GM18519 (cell line): ENCODE data around the gene PRSS57.
"Not testable (repeated sequence)": the region's sequence is repeated elsewhere in the genome, so short reads cannot be mapped to it uniquely, and the experiment has no call there.

Experiments
- ATAC-seq: cut with Tn5 transposase; IDR thresholded peaks from one replicate; pipeline ENCODE4 v1.9.1; 2021; ENCODE audit warnings: mild to moderate bottlenecking, moderate library complexity; ENCODE audit not compliant: unreplicated experiment, low FRiP score

The PRSS57 gene

DNA sequence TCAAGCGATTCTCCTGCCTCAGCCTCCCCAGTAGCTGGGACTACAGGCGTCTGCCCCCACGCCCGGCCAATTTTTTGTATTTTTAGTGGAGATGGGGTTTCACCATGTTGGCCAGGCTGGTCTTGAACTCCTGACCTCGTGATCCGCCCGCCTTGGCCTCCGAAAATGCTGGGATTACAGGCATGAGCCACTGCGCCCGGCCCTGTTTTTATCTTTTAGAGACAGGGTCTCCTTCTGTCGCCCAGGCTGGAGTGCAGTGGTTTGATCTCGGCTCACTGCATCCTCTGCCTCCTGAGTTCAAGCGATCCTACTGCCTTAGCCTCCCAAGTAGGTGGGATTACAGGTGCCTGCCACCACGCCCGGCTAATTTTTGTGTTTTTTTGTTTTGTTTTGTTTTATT lies 3.3 kb upstream of the PRSS57 start:
- ATAC-seq: not testable (repeated sequence)

DNA sequence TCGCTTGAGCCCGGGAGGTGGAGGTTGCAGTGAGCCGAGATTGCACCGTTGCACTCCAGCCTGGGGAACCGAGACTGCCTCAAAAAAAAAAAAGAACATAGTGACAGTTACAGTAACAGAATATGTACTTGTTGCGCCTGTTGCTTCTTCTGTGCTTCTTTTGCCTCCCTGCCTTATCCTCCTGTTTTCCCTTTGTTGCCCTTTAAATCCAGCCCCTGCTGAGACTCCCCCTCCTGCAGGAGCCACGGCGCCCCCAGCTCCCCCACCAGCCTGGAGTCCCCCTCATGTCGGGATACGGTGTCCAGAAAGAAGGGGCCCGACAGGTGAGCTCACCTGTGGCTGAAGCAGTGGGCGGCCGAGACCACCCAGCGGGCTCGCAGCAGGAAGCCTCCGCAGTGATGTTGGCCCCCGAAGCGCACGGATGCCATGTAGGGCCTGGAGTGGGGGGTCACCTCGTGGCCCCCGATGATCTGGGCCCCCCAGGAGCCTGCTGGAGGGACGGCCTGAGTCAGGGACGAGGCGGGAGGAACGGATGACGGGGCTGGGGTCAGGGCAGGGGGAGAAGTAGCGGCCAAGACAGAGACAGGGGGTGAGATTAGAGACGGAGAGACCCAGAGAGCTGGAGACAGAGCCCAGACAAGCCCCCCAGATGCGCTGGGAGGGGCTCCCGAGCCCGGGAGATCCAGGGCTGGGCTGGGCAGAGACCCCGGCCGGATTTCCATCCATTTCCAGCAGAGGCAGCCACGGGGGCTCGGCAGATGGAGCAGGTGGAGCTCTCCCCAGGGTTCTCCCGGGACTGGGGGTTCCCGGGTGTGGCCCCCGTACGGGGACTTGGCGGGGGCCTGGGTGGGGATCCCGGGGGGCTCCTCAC lies 536 bp downstream of the PRSS57 start:
- no peak for ATAC-seq

DNA sequence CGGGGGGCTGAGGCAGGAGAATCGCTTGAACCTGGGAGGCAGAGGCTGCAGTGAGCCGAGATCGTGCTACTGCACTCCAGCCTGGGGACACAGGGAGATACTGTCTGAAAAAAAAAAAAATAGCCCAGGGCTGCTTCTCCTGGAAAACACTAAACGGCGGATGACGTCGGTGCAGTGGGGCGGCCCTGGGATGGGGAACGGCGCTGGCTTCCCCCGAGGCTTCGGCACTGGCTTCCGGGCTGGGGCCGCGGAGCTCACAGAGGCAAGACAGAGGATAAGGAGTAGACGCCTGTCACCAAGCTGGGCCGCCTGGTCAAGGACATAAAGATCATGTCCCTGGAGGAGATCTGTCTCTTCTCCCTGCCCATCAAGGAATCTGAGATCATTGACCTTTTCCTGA lies 5.0 kb downstream of the PRSS57 start:
- no peak for ATAC-seq

DNA sequence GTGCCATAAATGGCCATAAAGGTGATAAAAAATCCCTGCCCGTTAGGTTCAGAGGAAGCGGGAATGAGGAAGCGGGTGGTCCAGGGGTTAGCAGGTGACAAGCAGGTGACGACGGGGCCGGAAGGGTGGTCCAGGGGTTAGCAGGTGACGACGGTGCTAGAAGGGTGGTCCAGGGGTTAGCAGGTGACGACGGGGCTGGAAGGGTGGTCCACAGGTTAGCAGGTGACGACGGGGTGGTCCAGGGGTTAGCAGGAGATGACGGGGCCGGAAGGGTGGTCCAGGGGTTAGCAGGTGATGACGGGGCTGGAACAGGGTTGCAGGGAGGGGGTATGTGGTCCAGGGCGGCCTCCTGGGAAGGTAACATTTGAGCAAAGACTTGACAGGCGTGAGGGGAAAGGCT lies 6.3 kb downstream of the PRSS57 start:
- no peak for ATAC-seq

DNA sequence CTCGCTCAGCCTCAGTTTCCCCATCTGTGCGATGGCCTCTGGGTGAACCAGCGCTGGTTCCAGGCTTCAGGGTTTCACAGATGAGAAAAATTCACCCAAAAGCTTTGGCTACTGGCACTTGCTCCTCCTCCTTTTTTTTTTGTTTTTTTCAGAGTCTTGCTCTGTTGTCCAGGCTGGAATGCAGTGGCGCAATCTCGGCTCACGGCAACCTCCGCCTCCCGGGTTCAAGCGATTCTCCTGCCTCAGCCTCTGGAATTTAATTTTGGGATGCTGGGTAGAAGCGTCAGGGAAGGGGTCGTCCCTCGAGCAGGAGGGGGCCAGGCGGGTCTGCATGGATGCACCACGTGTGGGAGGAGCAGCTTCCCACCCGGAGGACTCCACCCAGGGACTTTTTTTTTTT lies 7.0 kb downstream of the PRSS57 start:
- ATAC-seq: no peak

DNA sequence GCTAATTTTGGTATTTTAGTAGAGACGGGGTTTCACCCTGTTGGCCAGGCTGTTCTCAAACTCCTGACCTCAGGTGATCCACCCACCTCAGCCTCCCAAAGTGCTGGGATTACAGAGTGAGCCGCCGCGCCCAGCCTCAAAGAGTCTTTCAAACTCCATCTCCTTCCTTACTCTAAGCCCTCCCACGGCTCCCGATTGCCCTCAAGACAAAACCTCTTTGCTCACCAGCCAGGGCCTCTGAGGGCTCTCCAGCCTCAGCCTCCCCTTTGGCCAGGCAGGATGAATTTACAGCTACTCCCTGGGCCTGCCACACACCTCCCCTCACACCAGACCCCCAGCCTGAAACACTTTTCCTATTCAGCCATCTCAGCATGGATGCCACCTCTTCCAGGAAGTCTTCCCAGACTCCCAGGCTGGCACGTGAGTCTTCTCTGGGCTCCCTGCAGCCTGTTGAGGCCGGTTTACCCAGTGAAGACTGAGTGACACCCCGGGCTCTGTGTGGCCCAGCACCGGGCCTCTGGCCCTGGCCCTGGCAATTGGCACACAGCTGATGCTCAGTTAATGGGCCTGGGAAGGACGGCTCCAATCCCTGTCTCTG lies 7.6 kb downstream of the PRSS57 start:
- no peak for ATAC-seq

DNA sequence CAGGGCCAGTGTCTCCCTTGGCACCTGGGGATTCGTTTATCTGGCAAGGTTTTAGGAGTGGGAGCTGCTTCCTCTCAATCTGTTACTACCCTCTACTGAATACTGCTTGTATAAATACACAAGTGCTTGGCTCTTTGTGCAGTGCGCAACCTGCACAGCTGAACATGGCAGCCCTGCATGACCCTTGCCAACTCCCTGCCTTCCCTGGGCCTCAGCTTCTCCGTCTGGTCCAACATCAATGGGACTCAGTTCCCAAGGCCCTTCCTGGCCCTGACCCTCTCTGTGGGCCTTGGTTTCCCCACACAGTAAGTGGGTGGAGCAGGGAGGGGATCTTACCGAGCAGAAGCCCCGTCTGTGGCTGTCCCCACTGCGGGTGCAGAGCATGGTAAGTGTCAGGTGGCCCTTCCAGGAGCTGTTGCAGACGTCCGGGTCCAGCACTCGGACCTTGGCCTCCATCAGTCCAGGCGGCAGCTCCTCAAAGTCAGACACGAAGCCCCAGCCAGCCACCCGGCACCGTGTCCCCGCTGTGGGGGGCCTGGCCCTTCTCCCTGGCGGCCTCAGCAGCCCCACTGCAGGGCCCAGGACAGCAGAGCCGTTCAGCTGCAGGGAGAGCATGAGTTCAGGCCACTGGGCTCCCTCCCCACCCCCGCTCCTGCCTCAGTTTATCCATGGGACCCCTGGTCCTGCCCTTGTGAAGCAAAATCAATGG lies 8.5 kb downstream of the PRSS57 start:
- no peak for ATAC-seq

DNA sequence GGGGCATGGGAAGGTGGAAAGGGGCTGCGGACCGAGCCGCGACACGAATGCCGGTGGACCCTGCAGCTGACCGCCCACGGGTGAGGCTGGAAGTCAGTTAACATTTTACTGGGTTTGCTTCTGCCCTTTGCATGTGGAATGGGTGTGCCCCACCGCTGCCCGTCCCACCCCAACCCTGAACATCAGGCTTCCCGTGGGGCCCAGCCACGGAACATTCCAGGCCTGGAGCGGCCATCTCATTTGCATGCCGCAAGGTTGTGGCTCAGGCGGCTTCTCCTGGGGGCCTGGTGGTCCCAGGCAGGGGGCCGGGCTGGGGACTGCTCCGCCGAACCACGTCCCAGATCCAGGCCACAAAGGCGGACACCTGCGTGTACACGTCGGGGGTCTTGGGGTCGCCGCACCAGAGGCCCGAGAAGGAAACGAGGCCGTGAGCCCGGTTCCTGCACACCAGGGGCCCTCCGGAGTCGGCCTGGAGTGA lies 9.8 kb downstream of the PRSS57 start:
- ATAC-seq: no peak

DNA sequence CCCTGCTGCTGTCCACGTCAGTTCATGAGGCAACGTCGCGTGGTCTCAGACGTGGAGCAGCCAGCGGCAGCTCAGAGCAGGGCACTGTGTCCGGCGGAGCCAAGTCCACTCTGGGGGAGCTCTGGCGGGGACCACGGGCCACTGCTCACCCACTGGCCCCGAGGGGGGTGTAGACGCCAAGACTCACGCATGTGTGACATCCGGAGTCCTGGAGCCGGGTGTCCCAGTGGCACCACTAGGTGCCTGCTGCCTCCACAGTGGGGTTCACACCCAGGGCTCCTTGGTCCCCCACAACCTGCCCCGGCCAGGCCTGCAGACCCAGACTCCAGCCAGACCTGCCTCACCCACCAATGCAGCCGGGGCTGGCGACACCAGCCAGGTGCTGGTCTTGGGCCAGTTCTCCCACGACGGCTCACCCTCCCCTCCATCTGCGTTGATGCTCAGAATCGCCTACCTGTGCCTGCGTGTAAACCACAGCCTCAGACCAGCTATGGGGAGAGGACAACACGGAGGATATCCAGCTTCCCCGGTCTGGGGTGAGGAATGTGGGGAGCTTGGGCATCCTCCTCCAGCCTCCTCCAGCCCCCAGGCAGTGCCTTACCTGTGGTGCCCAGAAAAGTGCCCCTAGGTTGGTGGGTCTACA lies 12.5 kb downstream of the PRSS57 start:
- ATAC-seq: no peak

DNA sequence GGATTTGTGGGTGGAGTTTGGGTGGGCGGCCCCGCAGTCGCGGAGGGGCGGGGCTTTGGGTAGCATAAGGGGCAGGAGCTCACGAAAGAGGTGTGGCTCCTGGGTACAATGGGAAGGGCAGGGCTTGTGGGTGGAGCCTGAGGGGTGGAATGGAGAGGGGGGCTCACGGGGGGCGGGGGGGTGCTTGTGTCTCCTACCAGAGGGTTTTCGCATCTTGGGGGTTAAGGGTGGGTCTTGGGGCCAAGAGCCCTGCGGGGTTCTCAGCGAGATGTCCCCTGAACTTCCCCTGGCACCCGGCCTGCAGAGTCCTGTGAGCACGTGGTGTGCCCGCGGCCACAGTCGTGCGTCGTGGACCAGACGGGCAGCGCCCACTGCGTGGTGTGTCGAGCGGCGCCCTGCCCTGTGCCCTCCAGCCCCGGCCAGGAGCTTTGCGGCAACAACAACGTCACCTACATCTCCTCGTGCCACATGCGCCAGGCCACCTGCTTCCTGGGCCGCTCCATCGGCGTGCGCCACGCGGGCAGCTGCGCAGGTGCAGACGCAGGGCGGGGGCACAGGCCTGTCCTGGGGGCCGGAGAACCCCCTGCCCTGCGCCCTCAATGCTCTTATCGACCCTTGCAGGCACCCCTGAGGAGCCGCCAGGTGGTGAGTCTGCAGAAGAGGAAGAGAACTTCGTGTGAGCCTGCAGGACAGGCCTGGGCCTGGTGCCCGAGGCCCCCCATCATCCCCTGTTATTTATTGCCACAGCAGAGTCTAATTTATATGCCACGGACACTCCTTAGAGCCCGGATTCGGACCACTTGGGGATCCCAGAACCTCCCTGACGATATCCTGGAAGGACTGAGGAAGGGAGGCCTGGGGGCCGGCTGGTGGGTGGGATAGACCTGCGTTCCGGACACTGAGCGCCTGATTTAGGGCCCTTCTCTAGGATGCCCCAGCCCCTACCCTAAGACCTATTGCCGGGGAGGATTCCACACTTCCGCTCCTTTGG lies 13.9 kb downstream of the PRSS57 start:
- no peak for ATAC-seq

DNA sequence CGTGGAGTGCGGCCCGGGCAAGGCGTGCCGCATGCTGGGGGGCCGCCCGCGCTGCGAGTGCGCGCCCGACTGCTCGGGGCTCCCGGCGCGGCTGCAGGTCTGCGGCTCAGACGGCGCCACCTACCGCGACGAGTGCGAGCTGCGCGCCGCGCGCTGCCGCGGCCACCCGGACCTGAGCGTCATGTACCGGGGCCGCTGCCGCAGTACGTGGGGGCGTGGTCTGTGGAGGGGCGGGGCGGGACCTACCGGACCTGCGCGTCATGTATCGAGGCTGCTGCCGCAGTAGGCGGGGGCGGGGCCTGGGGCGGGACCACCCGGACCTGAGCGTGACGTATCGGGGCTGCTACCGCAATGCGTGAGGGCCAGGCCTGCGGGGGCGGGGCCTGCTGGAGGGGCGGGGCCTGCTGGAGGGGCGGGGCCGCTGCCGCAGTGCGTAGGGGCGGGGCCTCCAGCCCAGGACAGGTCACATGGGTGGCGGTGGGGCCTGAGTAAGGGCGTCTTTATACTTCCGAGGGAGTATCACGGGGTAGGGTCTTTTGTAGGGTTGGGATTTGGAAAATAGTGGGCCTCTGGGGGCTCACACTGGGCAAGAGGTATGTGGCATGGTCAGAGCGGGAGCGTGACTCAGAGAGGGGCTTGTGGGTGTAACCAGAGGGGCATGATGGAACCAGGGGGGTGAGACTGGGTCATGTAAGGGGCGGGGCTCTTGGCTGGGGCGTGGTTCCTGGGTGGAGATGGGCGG lies 14.8 kb downstream of the PRSS57 start:
- peak; percentile 55 for ATAC-seq

DNA sequence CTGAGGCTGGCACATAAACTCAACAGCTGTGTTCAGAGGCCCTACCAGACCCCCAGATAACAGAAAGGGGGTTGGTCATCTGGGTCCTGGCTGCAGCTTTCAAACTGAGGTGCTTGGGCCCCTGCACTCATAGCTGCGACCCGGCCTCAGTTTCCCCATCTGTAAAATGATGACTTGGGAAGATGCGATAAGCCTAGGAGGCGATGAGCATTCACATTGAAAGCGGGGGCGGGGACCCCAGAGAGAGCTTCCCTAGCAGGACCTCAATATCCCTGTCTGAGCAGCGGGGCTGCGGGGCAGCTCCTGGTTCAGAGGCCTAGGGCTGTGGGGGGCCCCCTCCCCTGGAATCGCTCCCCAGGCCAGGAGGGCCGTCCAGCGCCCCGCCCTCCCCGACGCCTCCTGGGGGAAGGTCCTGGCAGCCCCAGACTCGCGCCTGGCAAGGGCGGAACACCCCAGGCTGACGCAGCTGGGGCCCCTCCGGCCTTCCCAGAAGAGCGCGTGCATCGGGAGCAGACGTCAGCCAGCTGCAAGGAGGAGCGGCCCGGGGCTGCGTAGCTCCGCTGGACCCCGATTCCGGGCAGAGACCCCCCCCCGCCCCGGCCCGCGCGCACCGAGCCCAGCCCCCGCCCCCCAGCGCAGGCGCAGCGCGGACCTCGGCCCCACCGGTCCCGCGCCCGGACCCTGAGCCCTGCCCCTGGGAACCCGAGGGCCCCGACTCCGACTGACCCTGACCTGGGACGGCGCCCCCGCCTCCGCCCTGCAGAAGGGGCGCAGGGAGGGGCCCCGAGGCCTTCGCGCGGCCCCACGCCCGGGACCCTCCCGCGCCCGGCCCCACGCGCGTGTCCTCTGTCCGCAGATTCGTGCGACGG lies 15.6 kb downstream of the PRSS57 start:
- ATAC-seq: peak; percentile 1

DNA sequence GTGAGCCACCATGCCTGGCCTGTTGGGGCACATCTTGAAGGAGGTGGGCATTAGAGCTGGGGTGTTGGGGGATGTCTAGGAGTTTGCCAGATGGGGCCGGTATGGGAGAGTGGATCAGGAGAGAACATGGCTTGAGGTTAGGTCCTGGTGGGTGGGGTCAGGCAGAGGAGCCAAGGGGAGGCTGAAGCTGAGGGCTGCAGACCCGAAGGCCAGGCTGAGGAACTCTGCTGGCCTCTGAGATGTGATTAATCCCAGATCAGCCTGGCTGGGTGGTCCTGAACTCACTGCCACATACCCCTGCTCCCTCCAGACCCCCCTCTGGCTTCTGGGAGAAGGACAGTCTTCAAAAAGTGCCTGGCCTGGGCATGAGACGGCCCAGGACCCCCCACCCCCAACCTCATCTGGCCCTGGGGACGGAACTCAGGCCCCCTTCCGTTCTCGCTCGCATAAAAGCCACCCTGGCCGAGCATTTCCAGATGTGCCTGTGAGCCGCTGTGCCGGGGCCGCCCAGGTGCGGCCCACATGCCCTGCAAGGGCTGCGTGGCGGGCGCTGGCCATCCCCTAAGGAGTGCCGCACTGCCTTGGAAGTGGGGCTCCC lies 16.4 kb downstream of the PRSS57 start:
- no peak for ATAC-seq

DNA sequence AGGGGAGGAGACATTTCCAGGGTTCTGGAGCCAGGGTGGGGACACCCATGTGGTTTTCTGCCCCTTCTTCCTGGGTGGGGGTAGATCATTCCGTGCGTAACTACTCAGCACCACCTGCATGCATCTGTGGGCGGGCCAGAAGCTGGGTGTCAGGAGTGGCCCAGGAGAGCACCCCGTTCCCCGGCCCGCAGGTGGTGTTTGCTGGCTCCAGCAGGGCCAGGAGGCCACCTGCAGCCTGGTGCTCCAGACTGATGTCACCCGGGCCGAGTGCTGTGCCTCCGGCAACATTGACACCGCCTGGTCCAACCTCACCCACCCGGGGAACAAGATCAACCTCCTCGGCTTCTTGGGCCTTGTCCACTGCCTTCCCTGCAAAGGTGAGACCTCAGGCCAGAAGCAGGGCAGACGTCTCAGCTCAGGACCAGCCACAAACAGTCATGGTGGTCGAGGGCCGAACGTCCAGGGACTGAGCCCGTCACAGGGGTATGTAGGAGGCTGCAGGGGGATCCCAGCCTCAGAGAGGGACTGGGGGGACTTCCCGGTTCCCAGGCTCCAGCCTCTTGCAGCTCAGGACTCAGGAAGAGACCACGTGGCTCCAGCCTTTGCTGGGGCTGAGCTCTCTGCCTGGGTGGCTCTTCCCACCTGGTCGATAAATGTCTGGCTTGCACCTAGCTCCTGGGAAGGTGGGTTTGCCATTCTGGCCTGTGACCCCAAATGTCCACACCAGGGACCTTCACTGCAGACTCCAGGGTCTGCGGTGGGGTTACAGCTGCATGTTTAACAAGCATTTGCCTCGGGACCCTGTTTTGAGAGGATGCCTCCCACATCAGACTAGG lies 17.4 kb downstream of the PRSS57 start:
- no peak for ATAC-seq

DNA sequence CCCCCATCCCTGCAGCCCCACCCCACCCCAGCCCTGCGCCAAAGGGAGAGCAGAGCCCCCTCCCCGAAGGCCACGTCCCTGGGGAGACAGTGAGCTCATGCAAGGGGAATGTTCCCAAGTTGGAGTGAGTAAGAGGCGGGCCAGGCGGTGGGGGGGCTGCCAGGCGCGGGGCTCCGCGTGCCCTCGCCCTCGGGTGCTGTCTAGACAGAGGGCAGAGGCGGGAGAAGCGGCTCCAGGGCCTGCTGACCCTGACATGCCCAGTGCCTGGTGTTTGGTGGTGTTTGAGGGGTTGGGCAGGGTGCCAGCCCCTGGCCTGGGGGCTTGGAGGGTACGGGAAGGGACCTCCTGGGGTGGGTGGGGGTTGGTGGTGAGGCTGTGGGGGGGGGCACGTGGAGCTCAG lies 18.1 kb downstream of the PRSS57 start:
- no peak for ATAC-seq

DNA sequence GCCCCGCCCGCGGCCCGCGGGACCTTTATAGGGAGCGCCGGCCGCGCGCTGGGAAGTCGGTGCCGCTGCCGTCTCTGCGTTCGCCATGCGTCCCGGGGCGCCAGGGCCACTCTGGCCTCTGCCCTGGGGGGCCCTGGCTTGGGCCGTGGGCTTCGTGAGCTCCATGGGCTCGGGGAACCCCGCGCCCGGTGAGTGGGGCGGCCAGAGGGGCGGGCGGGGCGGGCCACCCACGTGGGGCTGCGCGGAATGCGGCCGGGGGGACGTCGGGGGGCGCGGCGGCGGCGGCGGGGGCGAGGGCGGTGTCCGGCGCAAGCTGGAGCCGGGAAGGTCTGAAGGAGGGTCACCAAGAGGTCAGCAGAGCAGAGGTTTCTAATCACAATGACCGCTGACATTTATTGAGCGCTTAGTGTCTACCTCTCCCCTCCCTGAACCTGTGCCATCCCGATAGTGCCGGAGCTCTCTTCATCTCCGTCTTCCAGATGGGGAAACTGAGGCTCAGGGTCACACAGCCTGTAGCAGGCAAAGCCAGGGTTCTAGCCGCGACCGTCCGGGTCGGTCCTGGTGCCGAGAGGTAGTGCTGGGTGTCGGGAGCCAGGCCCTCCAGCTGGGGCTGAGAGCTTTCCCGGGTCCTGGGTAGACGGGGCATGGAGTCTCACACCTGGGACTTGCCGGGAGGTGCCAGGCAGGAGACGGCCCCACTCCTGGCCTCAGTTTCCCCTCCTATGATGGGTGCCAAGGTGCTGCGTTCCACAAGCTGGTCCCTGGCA lies 18.7 kb downstream of the PRSS57 start, which contains the start of gene FSTL3:
Gene FSTL3, plus strand, starts transcription at position 54 of the 767 bp plus-strand sequence. Its CDS starts 32 bp downstream, at position 86.
- no peak for ATAC-seq
